K562 (cell line): ENCODE measurements around the gene ARHGAP28. TPM values are rescaled to one million over a fixed set of nuclear protein-coding genes. Genes with fewer than 3 reads are reported as not detected.

ENCODE experiments used
- DIDO1 ChIP-seq: fragments of 450-650 bp; IDR thresholded peaks from 2 replicates; pipeline ENCODE4 v1.6.1; 2016; ENCODE audit warnings: low read depth, missing biosample characterization, missing genetic modification characterization
- ETV6 ChIP-seq, 3 experiments: fragments of 150-350 bp in 1 of 3; sonication (generic) in 1 of 3; formaldehyde crosslinking in 1 of 3; IDR thresholded peaks; 2 replicates each; pipeline versions ENCODE4 v1.6.1 to v1.8.0; 2014 to 2022; ENCODE audit warnings: borderline replicate concordance in 2 of 3, low read depth in 2 of 3, antibody characterized with exemption in 1 of 3, low read length in 1 of 3, mild to moderate bottlenecking in 1 of 3, missing genetic modification reagents in 1 of 3
- FOXJ2 ChIP-seq: fragments of 200-800 bp; sonication (Bioruptor generic); IDR thresholded peaks from 2 replicates; pipeline ENCODE4 v1.6.1; 2016; ENCODE audit warnings: missing genetic modification characterization, missing compliant biosample characterization
- GATA2 ChIP-seq: sonication (generic); formaldehyde crosslinking; IDR thresholded peaks from 2 replicates; pipeline ENCODE4 v1.4.0; 2020; ENCODE audit warnings: mild to moderate bottlenecking, missing genetic modification reagents
- GTF2A2 ChIP-seq: IDR thresholded peaks from 2 replicates; pipeline ENCODE4 v1.6.1; 2016; ENCODE audit warnings: mild to moderate bottlenecking, missing genetic modification characterization, missing compliant biosample characterization
- MAFG ChIP-seq: fragments of 450-650 bp; conservative IDR thresholded peaks from 2 replicates; pipeline ENCODE4 v1.6.1; 2016; ENCODE audit warnings: missing genetic modification characterization, missing compliant biosample characterization
- TRIM28 ChIP-seq: fragments of 450-650 bp; IDR thresholded peaks from 2 replicates; pipeline ENCODE4 v1.6.1; 2017
- ZNF76 ChIP-seq: fragments of 250-450 bp; sonication (Bioruptor Pico); IDR thresholded peaks from 2 replicates; pipeline ENCODE4 v1.4.0; 2020; ENCODE audit warnings: mild to moderate bottlenecking, moderate library complexity, borderline replicate concordance
- polyA plus RNA-seq, 8 experiments: library from polyadenylated mRNA; depleted of rRNA in 4 of 8; stranded (reverse) in 5 of 8; unstranded in 3 of 8; fragments of >200 nt; fragmentation: Nextera tagmentation in 2 of 8; fragmentation: Illumina TruSeq in 1 of 8; extraction: Ambion mirVana in 2 of 8; extraction: Trizol in 1 of 8; gene quantifications; 2 replicates each; pipeline versions ENCODE4 v1.2.1 to v1.2.3, GENCODE V29; 2011 to 2014; ENCODE audit warnings: inconsistent platforms in 1 of 8, missing spikeins in 1 of 8
- total RNA-seq, 7 experiments: library from RNA; depleted of rRNA in 6 of 7; stranded (reverse); fragments of >200 nt in 6 of 7; fragmentation: Illumina TruSeq in 2 of 7; extraction: Trizol in 2 of 7; gene quantifications; 2 replicates each; pipeline versions ENCODE4 v1.2.1 to v1.2.3, GENCODE V29; 2011 to 2021; ENCODE audit warnings: low replicate concordance in 1 of 7
- TF ChIP-seq, protein P1 (sequence below): fragments of 450-650 bp; IDR thresholded peaks from 2 replicates; pipeline ENCODE4 v1.6.1; 2016; ENCODE audit warnings: antibody characterized with exemption
- TF ChIP-seq, protein P2 (sequence below), 2 experiments: fragments of 200-800 bp in 1 of 2; sonication (Bioruptor generic) in 1 of 2; sonication (generic) in 1 of 2; formaldehyde crosslinking in 1 of 2; IDR thresholded peaks in 1 of 2; conservative IDR thresholded peaks in 1 of 2; 2 replicates each; pipeline versions ENCODE4 v1.5.0 to v1.6.1; 2016 to 2020; ENCODE audit warnings: missing compliant biosample characterization in 1 of 2, missing genetic modification characterization in 1 of 2, missing genetic modification reagents in 1 of 2
- TF ChIP-seq, protein P3 (sequence below): fragments of 450-650 bp; IDR thresholded peaks from 2 replicates; pipeline ENCODE4 v1.6.1; 2016; ENCODE audit warnings: mild to moderate bottlenecking, moderate library complexity

Gene ARHGAP28
- total and polyA plus RNA-seq, 9 of the 15 experiments (the other 6 are each of a cell fraction or from before 2014, with no cell fraction given): 0.93 to 5.9 (median 5.0) TPM

DNA sequence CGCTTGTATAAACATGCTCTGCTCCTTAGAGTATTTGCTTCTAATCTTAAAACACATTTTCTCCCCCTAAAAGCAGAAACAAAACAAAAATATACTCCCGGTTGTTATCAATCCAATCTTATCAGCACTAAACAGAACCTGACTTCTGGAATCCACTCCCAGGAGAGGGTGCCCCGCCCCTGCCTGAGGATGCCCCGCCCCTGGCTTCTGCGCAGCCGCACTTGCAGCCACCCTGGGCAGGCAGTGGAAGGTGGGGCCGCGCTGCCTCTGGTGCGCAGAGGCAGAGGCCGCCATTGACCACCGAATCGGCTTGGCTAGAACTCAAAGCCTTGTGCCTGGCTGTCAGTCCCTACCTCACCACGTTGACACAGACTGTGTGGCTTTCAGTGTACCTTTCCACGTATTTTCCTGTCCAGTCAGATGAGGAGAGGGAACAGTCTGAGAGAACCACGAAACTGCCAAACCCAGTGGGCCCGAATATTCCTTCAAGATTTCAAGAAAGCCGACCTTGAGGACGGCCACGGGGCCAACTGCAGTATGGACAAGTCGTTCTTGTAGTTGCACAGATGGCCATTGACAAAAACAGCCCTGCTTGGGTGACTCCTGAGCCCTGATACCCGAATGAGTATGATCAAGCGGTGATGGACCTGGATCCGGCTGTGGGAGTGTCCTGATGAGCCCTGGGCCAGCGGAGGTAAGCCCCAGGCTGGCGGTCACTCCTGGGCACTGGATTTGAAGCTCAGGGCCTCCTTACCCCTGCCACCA lies 46.2 kb upstream of the ARHGAP28 start (continued):
- TF ChIP-seq ETV6 (IDR thresholded peaks at IDR 0.05; ENCODE audit: borderline replicate concordance in 1 of 2, low read depth in 2 of 2, low read length in 1 of 2) (0 out of 4 replicates have a peak, but pooled peaks of 1 of the 2 experiments have one; percentile 30), ETV6 (CRISPR knock-in tag; IDR thresholded peaks at IDR 0.05; ENCODE audit: borderline replicate concordance) (no peak), GTF2A2 (tag) (peak; percentile 69), DIDO1 (peak; percentile 63; the same call in 1 of the 2 replicates), ZNF76 (CRISPR knock-in tag) (0 out of 2 replicates have a peak, but pooled peaks have one; percentile 2), MAFG (no peak), TRIM28 (0 out of 2 replicates have a peak, but pooled peaks have one; percentile 24), GATA2 (CRISPR knock-in tag) (peak; percentile 96), FOXJ2 (tag) (peak; percentile 85)
- TF ChIP-seq, protein P1, sequence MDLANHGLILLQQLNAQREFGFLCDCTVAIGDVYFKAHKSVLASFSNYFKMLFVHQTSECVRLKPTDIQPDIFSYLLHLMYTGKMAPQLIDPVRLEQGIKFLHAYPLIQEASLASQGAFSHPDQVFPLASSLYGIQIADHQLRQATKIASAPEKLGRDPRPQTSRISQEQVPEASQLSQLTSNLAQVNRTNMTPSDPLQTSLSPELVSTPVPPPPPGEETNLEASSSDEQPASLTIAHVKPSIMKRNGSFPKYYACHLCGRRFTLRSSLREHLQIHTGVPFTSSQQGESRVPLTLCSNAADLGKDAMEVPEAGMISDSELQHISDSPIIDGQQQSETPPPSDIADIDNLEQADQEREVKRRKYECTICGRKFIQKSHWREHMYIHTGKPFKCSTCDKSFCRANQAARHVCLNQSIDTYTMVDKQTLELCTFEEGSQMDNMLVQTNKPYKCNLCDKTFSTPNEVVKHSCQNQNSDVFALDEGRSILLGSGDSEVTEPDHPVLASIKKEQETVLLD: peak; percentile 72
- TF ChIP-seq, protein P2, sequence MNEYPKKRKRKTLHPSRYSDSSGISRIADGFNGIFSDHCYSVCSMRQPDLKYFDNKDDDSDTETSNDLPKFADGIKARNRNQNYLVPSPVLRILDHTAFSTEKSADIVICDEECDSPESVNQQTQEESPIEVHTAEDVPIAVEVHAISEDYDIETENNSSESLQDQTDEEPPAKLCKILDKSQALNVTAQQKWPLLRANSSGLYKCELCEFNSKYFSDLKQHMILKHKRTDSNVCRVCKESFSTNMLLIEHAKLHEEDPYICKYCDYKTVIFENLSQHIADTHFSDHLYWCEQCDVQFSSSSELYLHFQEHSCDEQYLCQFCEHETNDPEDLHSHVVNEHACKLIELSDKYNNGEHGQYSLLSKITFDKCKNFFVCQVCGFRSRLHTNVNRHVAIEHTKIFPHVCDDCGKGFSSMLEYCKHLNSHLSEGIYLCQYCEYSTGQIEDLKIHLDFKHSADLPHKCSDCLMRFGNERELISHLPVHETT (CRISPR knock-in tag; conservative IDR thresholded peaks at IDR 0.05 in 1 of 2, IDR thresholded peaks at IDR 0.05 in 1 of 2): peak in 1 of 2 experiments; percentile 79; a peak in 1 of 4 replicates
- TF ChIP-seq, protein P3, sequence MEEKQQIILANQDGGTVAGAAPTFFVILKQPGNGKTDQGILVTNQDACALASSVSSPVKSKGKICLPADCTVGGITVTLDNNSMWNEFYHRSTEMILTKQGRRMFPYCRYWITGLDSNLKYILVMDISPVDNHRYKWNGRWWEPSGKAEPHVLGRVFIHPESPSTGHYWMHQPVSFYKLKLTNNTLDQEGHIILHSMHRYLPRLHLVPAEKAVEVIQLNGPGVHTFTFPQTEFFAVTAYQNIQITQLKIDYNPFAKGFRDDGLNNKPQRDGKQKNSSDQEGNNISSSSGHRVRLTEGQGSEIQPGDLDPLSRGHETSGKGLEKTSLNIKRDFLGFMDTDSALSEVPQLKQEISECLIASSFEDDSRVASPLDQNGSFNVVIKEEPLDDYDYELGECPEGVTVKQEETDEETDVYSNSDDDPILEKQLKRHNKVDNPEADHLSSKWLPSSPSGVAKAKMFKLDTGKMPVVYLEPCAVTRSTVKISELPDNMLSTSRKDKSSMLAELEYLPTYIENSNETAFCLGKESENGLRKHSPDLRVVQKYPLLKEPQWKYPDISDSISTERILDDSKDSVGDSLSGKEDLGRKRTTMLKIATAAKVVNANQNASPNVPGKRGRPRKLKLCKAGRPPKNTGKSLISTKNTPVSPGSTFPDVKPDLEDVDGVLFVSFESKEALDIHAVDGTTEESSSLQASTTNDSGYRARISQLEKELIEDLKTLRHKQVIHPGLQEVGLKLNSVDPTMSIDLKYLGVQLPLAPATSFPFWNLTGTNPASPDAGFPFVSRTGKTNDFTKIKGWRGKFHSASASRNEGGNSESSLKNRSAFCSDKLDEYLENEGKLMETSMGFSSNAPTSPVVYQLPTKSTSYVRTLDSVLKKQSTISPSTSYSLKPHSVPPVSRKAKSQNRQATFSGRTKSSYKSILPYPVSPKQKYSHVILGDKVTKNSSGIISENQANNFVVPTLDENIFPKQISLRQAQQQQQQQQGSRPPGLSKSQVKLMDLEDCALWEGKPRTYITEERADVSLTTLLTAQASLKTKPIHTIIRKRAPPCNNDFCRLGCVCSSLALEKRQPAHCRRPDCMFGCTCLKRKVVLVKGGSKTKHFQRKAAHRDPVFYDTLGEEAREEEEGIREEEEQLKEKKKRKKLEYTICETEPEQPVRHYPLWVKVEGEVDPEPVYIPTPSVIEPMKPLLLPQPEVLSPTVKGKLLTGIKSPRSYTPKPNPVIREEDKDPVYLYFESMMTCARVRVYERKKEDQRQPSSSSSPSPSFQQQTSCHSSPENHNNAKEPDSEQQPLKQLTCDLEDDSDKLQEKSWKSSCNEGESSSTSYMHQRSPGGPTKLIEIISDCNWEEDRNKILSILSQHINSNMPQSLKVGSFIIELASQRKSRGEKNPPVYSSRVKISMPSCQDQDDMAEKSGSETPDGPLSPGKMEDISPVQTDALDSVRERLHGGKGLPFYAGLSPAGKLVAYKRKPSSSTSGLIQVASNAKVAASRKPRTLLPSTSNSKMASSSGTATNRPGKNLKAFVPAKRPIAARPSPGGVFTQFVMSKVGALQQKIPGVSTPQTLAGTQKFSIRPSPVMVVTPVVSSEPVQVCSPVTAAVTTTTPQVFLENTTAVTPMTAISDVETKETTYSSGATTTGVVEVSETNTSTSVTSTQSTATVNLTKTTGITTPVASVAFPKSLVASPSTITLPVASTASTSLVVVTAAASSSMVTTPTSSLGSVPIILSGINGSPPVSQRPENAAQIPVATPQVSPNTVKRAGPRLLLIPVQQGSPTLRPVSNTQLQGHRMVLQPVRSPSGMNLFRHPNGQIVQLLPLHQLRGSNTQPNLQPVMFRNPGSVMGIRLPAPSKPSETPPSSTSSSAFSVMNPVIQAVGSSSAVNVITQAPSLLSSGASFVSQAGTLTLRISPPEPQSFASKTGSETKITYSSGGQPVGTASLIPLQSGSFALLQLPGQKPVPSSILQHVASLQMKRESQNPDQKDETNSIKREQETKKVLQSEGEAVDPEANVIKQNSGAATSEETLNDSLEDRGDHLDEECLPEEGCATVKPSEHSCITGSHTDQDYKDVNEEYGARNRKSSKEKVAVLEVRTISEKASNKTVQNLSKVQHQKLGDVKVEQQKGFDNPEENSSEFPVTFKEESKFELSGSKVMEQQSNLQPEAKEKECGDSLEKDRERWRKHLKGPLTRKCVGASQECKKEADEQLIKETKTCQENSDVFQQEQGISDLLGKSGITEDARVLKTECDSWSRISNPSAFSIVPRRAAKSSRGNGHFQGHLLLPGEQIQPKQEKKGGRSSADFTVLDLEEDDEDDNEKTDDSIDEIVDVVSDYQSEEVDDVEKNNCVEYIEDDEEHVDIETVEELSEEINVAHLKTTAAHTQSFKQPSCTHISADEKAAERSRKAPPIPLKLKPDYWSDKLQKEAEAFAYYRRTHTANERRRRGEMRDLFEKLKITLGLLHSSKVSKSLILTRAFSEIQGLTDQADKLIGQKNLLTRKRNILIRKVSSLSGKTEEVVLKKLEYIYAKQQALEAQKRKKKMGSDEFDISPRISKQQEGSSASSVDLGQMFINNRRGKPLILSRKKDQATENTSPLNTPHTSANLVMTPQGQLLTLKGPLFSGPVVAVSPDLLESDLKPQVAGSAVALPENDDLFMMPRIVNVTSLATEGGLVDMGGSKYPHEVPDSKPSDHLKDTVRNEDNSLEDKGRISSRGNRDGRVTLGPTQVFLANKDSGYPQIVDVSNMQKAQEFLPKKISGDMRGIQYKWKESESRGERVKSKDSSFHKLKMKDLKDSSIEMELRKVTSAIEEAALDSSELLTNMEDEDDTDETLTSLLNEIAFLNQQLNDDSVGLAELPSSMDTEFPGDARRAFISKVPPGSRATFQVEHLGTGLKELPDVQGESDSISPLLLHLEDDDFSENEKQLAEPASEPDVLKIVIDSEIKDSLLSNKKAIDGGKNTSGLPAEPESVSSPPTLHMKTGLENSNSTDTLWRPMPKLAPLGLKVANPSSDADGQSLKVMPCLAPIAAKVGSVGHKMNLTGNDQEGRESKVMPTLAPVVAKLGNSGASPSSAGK: peak; percentile 90
